Hepatocyte (in vitro differentiated cells): ENCODE results near the gene PSD. TPM values are rescaled to one million over a fixed set of nuclear protein-coding genes. Genes with fewer than 3 reads are reported as not detected.

ENCODE experiments used
- DNase-seq: peaks from one replicate; pipeline ENCODE4 v3.0.0-alpha.2; 2016; ENCODE audit warnings: low spot score
- H2AFZ ChIP-seq: fragments of 200-600 bp; sonication (generic); 2 replicates; pipeline ENCODE4 v1.6.0; 2016; ENCODE audit warnings: antibody characterized with exemption, mild to moderate bottlenecking
- H3K27ac ChIP-seq: fragments of 200-600 bp; sonication (generic); 2 replicates; pipeline ENCODE4 v1.5.1; 2016; ENCODE audit warnings: mild to moderate bottlenecking
- H3K27me3 ChIP-seq: fragments of 200-600 bp; sonication (generic); 2 replicates; pipeline ENCODE4 v1.6.1; 2016
- H3K36me3 ChIP-seq: fragments of 200-600 bp; sonication (generic); replicated peaks from 2 replicates; pipeline ENCODE4 v1.5.1; 2016; ENCODE audit warnings: low read depth; ENCODE audit not compliant: insufficient read depth
- H3K4me1 ChIP-seq: fragments of 200-600 bp; sonication (generic); 2 replicates; pipeline ENCODE4 v1.5.1; 2016; ENCODE audit warnings: mild to moderate bottlenecking, moderate library complexity; ENCODE audit not compliant: insufficient read depth
- H3K4me2 ChIP-seq: fragments of 200-600 bp; sonication (generic); 2 replicates; pipeline ENCODE4 v1.6.0; 2016
- H3K4me3 ChIP-seq: fragments of 200-600 bp; sonication (generic); 2 replicates; pipeline ENCODE4 v1.5.1; 2016; ENCODE audit warnings: mild to moderate bottlenecking
- H3K79me2 ChIP-seq: fragments of 200-600 bp; sonication (generic); 2 replicates; pipeline ENCODE4 v1.6.0; 2017; ENCODE audit warnings: mild to moderate bottlenecking
- H3K9me2 ChIP-seq: fragments of 200-600 bp; sonication (generic); replicated peaks from 2 replicates; pipeline ENCODE4 v1.6.0; 2017; ENCODE audit warnings: mild to moderate bottlenecking; ENCODE audit not compliant: insufficient read depth
- H3K9me3 ChIP-seq: fragments of 200-600 bp; sonication (generic); 2 replicates; pipeline ENCODE4 v1.5.1; 2016; ENCODE audit warnings: low read depth, mild to moderate bottlenecking
- H4K20me1 ChIP-seq: fragments of 200-600 bp; sonication (generic); 2 replicates; pipeline ENCODE4 v1.6.0; 2016; ENCODE audit warnings: mild to moderate bottlenecking; ENCODE audit not compliant: insufficient read depth, poor library complexity, severe bottlenecking
- CTCF ChIP-seq: fragments of 200-600 bp; sonication (generic); IDR thresholded peaks from 2 replicates; pipeline ENCODE4 v1.5.1; 2016; ENCODE audit warnings: antibody characterized with exemption, mild to moderate bottlenecking; ENCODE audit not compliant: poor library complexity
- EZH2 ChIP-seq: fragments of 200-600 bp; sonication (generic); IDR thresholded peaks from 2 replicates; pipeline ENCODE4 v1.6.1; 2016; ENCODE audit warnings: antibody characterized with exemption, mild to moderate bottlenecking, borderline replicate concordance
- EZH2phosphoT487 ChIP-seq: fragments of 200-600 bp; sonication (generic); IDR thresholded peaks from one replicate; pipeline ENCODE4 v1.6.1; 2018; ENCODE audit warnings: antibody characterized with exemption, mild to moderate bottlenecking, low read depth, moderate library complexity; ENCODE audit not compliant: unreplicated experiment, severe bottlenecking
- WGBS: methylation state at CpG from one replicate; pipeline ENCODE4 v1.1.6; 2016; ENCODE audit warnings: low lambda C conversion rate; ENCODE audit errors: missing lambda C conversion rate; 5-methylcytosine and 5-hydroxymethylcytosine counted together
- polyA plus RNA-seq: library from polyadenylated mRNA; unstranded; fragments of >200 nt; fragmentation: Nextera tagmentation; extraction: Ambion mirVana; gene quantifications from 2 replicates; pipeline ENCODE4 v1.2.1, GENCODE V29; 2016
- total RNA-seq: library from RNA; depleted of rRNA; stranded (reverse); fragments of >200 nt; gene quantifications from 2 replicates; pipeline ENCODE4 v1.2.3, GENCODE V29; 2014

Gene PSD
- total and polyA plus RNA-seq, 2 experiments from 2014 or later: 13.1 to 20.1 TPM

DNA sequence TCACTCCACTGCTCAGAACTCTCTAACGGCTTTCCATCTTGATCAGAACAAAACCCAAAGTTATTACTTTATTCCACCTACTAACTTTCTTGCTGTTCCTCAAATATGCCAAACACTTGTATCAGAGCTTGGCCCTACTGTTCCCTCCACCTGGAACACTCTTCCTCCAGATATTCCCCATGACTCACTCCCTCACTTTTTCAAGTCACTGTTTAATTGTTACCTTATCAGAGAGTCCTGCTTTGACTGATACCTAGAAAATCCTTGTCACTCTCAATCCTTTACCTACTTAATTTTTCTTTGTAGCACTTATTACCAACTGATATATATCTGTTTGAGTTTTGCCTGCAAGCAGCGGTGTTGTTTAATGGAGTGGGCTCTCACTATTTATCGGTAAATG, 28.7 kb downstream of the PSD start:
- TF ChIP-seq EZH2 (no peak), EZH2phosphoT487 (no peak), CTCF (no peak)
- WGBS: 73% methylated on average over 3 of the region's 3 CpGs
- no peaks in the 10 kb centered on the region for H3K9me3 ChIP-seq

DNA sequence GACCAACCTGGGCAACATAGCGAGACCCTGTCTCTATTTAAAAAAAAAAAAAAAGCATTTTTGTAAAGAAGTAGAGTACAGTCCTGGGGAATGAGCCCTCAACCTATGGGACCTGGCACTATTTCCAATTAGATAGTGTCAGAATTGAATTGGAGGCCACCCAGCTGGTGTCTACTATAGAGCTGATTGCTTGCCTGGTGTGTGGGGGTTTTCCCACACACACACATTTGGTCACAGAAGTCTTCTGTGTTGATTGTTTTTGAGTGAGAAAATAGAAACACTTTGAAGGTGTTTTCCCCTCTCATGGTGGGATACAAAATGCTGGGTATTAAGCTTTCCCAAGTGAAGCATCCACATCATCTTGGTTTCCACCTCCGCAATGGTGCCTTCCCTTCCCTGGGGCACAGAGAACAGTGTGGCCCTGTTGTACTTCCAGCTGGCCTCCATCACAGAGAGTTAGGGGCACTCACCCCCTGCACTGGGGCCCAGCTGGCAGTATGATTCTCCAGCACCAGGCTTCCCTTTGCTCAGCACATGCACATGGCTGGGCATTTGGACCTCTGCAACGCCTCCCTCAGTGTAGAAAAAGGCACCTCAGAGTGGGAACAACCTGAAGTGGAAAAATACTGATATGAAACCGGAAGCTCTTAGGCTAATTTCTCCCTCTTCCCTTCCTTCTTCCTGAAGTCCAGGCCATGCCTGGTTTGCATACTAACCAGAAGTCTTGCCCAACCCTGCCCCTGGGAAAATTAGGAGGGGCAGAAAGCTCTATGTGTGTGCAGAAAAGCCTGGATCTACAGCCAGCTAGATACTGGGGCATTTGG, 33.8 kb downstream of the PSD start:
- no peak for DNase-seq
- Histone ChIP-seq H3K36me3 (no peaks in the 10 kb centered on the region), H3K4me1 (no peaks in the 10 kb centered on the region), H3K4me2 (no peak overlapping the region), H3K79me2 (no peaks in the 10 kb centered on the region), H3K27ac (no peak overlapping the region), H4K20me1 (no peaks in the 10 kb centered on the region), H3K9me2 (no peaks in the 10 kb centered on the region), H3K4me3 (no peak overlapping the region), H3K9me3 (no peaks in the 10 kb centered on the region), H3K27me3 (no peaks in the 10 kb centered on the region), H2AFZ (no peak overlapping the region)
- TF ChIP-seq EZH2: no peak
- TF ChIP-seq EZH2phosphoT487: no peak
- TF ChIP-seq CTCF: no peak
- 71% methylated on average over 4 of the region's 4 CpGs for WGBS

More for the DNA sequence above, 28.7 kb downstream of the PSD start:
- no peaks in the 10 kb centered on the region for H3K9me2 ChIP-seq
- no peak for DNase-seq
- H3K27ac ChIP-seq: no peak overlapping the region
- H3K79me2 ChIP-seq: no peaks in the 10 kb centered on the region
- no peak overlapping the region for H3K4me2 ChIP-seq
- H2AFZ ChIP-seq: no peak overlapping the region
- H3K4me1 ChIP-seq: peaks cover 6% of the 10 kb centered on the region
- H3K36me3 ChIP-seq: no peaks in the 10 kb centered on the region
- H3K4me3 ChIP-seq: no peak overlapping the region
- H4K20me1 ChIP-seq: no peaks in the 10 kb centered on the region
- no peaks in the 10 kb centered on the region for H3K27me3 ChIP-seq

DNA sequence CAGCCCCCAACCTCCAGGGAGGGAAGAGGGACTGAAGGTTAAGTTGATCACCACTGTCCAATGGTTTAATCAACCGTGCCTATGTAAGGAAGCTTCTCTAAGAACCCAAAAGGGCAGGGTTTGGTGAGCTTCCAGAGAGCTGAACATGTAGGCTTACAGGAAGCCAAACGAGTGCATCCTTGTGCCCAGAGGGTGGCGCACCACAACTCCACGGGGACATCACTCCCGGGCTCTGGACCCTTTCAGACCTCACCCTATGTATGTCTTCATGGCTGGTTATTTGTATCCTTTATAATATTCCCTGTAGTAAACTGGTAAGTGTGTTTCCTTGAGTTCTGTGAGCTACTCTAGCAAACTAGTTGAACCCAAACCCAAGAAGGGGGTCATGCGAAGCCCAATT, 34.5 kb downstream of the PSD start:
- no peak overlapping the region for H3K4me2 ChIP-seq
- no peaks in the 10 kb centered on the region for H3K4me1 ChIP-seq
- no peaks in the 10 kb centered on the region for H3K27me3 ChIP-seq
- H3K36me3 ChIP-seq: no peaks in the 10 kb centered on the region
- H3K79me2 ChIP-seq: no peaks in the 10 kb centered on the region
- H3K4me3 ChIP-seq: no peak overlapping the region
- DNase-seq: no peak
- WGBS: 50% methylated on average over 6 of the region's 6 CpGs
- H3K9me3 ChIP-seq: no peaks in the 10 kb centered on the region
- TF ChIP-seq EZH2phosphoT487: no peak
- TF ChIP-seq CTCF: peak; percentile 25
- no peak overlapping the region for H3K27ac ChIP-seq
- H4K20me1 ChIP-seq: no peaks in the 10 kb centered on the region
- no peaks in the 10 kb centered on the region for H3K9me2 ChIP-seq
- H2AFZ ChIP-seq: no peak overlapping the region
